PC-3 (cell line): ENCODE results near the gene HSPA12B. TPM values are rescaled to one million over a fixed set of nuclear protein-coding genes. Genes with fewer than 3 reads are reported as not detected.

ENCODE experiments used
- ATAC-seq: fragments of 200-7000 bp; cut with Tn5 transposase; 2 replicates; pipeline ENCODE4 v1.9.1; 2020; ENCODE audit warnings: mild to moderate bottlenecking, moderate library complexity
- BruUV-seq: library from RNA; stranded (reverse); fragments of 400-500 nt; replicated peaks from 2 replicates; lab custom pipeline; 2021; lab: Mats Ljungman, UMichigan
- CTCF ChIA-PET: fragments of 300-600 bp; sonication (Branson Sonifier 250); formaldehyde crosslinking; loops from one replicate; lab custom pipeline; 2022; ENCODE audit warnings: antibody characterized with exemption; lab: Charles Lee
- POLR2A ChIA-PET: fragments of 300-600 bp; sonication (Branson Sonifier 250); formaldehyde crosslinking; loops from one replicate; lab custom pipeline; 2022; ENCODE audit warnings: antibody characterized with exemption; ENCODE audit not compliant: unreplicated experiment; lab: Charles Lee
- DNase-seq: peaks from one replicate; pipeline ENCODE4 v3.0.0-alpha.2; 2015
- H2AFZ ChIP-seq: fragments of 300-600 bp; sonication (generic); 2 replicates; pipeline ENCODE4 v1.6.0; 2016; ENCODE audit warnings: antibody characterized with exemption, low read length
- H3F3A ChIP-seq: fragments of 300-600 bp; sonication (generic); one replicate; pipeline ENCODE4 v1.6.0; 2017; ENCODE audit warnings: antibody characterized with exemption, low read length, control low read depth, mild to moderate bottlenecking; ENCODE audit not compliant: unreplicated experiment
- H3K27ac ChIP-seq: fragments of 300-600 bp; sonication (generic); 2 replicates; pipeline ENCODE4 v1.5.1; 2016; ENCODE audit warnings: mild to moderate bottlenecking, low read length
- H3K27me3 ChIP-seq: fragments of 300-600 bp; sonication (generic); 2 replicates; pipeline ENCODE4 v1.6.1; 2016; ENCODE audit warnings: low read length, mixed read lengths
- H3K36me3 ChIP-seq: fragments of 300-600 bp; sonication (generic); 2 replicates; pipeline ENCODE4 v1.6.1; 2016; ENCODE audit warnings: low read depth, mixed run types, low read length, mixed read lengths
- H3K4me1 ChIP-seq: fragments of 300-600 bp; sonication (generic); 2 replicates; pipeline ENCODE4 v1.5.1; 2016; ENCODE audit warnings: low read length; ENCODE audit not compliant: insufficient read depth
- H3K4me2 ChIP-seq: fragments of 300-600 bp; sonication (generic); 2 replicates; pipeline ENCODE4 v1.6.0; 2016; ENCODE audit warnings: low read length
- H3K4me3 ChIP-seq: fragments of 300-600 bp; sonication (generic); 2 replicates; pipeline ENCODE4 v1.5.1; 2016; ENCODE audit warnings: mild to moderate bottlenecking, low read length, mixed read lengths
- H3K79me2 ChIP-seq: fragments of 300-600 bp; sonication (generic); 2 replicates; pipeline ENCODE4 v1.6.1; 2017; ENCODE audit warnings: low read length, mixed read lengths
- H3K9ac ChIP-seq: fragments of 300-600 bp; sonication (generic); 2 replicates; pipeline ENCODE4 v1.6.0; 2016; ENCODE audit warnings: mild to moderate bottlenecking, low read length
- H3K9me2 ChIP-seq: fragments of 300-600 bp; sonication (generic); replicated peaks from 2 replicates; pipeline ENCODE4 v1.6.1; 2016; ENCODE audit warnings: mixed run types, low read length, mixed read lengths
- H3K9me3 ChIP-seq: fragments of 300-600 bp; sonication (generic); 2 replicates; pipeline ENCODE4 v1.6.1; 2016; ENCODE audit warnings: low read length, mixed read lengths
- H4K20me1 ChIP-seq: fragments of 300-600 bp; sonication (generic); 2 replicates; pipeline ENCODE4 v1.6.1; 2016; ENCODE audit warnings: low read length, mixed read lengths
- EZH2 ChIP-seq: fragments of 300-600 bp; sonication (generic); IDR thresholded peaks from one replicate; pipeline ENCODE4 v1.6.1; 2017; ENCODE audit warnings: antibody characterized with exemption, mild to moderate bottlenecking, low read length; ENCODE audit not compliant: unreplicated experiment
- EZH2phosphoT487 ChIP-seq: fragments of 300-600 bp; sonication (generic); IDR thresholded peaks from 2 replicates; pipeline ENCODE4 v1.6.1; 2018; ENCODE audit warnings: mild to moderate bottlenecking, antibody characterized with exemption, low read length, borderline replicate concordance
- intact Hi-C: fragments of 100-400 bp; cut with micrococcal nuclease; formaldehyde crosslinking; loops from 2 replicates; pipeline ENCODE4 v1.9.0; 2023
- total RNA-seq: library from RNA; depleted of rRNA; stranded (reverse); fragments of >200 nt; gene quantifications from 2 replicates; pipeline ENCODE4 v1.2.3, GENCODE V29; 2014
- TF ChIP-seq, protein P1 (sequence below): fragments of 300-600 bp; sonication (generic); conservative IDR thresholded peaks from 2 replicates; pipeline ENCODE4 v1.5.1; 2017; ENCODE audit warnings: antibody characterized with exemption, low read depth, mild to moderate bottlenecking, low read length

HSPA12B gene
- total RNA-seq, 1 experiment from 2014 or later: not detected

DNA sequence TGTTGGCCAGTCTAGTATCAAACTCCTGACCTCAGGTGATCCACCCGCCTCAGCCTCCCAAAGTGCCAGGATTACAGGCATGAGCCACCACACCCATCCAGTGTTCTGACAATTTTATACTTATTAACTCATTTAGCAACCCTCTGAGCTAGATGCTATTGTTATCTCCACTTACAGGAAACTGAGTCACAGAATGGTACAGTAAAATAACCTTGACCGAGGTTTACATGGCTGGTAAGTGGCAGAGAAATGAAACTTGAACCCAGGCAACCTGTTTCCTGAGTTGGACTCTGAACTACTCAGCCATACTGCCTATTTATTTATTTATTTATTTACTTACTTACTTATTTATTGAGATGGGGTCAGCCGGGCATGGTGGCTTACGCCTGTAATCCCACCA lies 13.4 kb upstream of the HSPA12B start:
- Histone ChIP-seq H3K27ac (no peak overlapping the region), H3K4me3 (no peak overlapping the region), H3F3A (no peaks in the 10 kb centered on the region), H4K20me1 (no peaks in the 10 kb centered on the region), H3K79me2 (no peaks in the 10 kb centered on the region), H2AFZ (no peak overlapping the region), H3K36me3 (no peaks in the 10 kb centered on the region), H3K9ac (no peak overlapping the region), H3K4me1 (no peaks in the 10 kb centered on the region), H3K9me2 (no peaks in the 10 kb centered on the region), H3K27me3 (peaks cover 8% of the 10 kb centered on the region; the same call in 1 of the 2 replicates), H3K4me2 (no peak overlapping the region), H3K9me3 (no peaks in the 10 kb centered on the region)
- ChIA-PET POLR2A (no interaction called here), CTCF (no interaction called here)
- no peak for TF ChIP-seq EZH2phosphoT487
- TF ChIP-seq EZH2: no peak
- TF ChIP-seq, protein P1, sequence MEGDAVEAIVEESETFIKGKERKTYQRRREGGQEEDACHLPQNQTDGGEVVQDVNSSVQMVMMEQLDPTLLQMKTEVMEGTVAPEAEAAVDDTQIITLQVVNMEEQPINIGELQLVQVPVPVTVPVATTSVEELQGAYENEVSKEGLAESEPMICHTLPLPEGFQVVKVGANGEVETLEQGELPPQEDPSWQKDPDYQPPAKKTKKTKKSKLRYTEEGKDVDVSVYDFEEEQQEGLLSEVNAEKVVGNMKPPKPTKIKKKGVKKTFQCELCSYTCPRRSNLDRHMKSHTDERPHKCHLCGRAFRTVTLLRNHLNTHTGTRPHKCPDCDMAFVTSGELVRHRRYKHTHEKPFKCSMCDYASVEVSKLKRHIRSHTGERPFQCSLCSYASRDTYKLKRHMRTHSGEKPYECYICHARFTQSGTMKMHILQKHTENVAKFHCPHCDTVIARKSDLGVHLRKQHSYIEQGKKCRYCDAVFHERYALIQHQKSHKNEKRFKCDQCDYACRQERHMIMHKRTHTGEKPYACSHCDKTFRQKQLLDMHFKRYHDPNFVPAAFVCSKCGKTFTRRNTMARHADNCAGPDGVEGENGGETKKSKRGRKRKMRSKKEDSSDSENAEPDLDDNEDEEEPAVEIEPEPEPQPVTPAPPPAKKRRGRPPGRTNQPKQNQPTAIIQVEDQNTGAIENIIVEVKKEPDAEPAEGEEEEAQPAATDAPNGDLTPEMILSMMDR: no peak
- no TSS peak for BruUV-seq
- ATAC-seq (no peak), DNase-seq (no peak)
- intact Hi-C loops: no loop called here

DNA sequence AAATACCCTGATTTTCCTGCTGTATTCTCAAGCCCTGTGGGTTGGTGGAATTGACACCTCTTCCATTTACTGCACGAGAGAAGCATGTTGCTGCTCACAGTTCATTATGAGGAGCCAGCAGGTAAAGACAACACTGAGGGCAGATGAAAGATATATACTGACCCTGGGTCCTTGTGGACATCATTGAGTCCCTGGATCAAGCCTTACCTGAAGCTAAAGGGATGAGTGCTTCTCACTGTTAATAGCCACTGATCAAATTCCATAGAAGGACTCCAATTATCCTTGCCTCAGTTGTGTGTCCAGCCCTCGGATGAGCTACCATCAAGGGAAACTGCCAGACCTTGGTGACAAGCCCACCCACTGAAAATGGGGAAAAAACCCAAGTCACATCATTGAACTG lies 12.4 kb upstream of the HSPA12B start:
- Histone ChIP-seq H3K27me3 (peaks cover 8% of the 10 kb centered on the region; the same call in 1 of the 2 replicates), H4K20me1 (no peaks in the 10 kb centered on the region), H3K9me2 (no peaks in the 10 kb centered on the region), H3K36me3 (no peaks in the 10 kb centered on the region), H3K79me2 (no peaks in the 10 kb centered on the region), H3K9ac (no peak overlapping the region), H3F3A (no peaks in the 10 kb centered on the region), H3K4me1 (no peaks in the 10 kb centered on the region), H2AFZ (no peak overlapping the region), H3K4me3 (no peak overlapping the region), H3K9me3 (no peaks in the 10 kb centered on the region), H3K4me2 (no peak overlapping the region), H3K27ac (no peak overlapping the region)
- DNase-seq: no peak
- ChIA-PET POLR2A (no interaction called here), CTCF (no interaction called here)
- intact Hi-C loops: loop anchor here (5.0 kb wide), 1 partner anchor 47 kb away; the partner anchor contains the start of gene ADISSP
- no peak for ATAC-seq
- no TSS peak for BruUV-seq
- TF ChIP-seq, protein P1: no peak
- TF ChIP-seq EZH2: no peak
- TF ChIP-seq EZH2phosphoT487: no peak

DNA sequence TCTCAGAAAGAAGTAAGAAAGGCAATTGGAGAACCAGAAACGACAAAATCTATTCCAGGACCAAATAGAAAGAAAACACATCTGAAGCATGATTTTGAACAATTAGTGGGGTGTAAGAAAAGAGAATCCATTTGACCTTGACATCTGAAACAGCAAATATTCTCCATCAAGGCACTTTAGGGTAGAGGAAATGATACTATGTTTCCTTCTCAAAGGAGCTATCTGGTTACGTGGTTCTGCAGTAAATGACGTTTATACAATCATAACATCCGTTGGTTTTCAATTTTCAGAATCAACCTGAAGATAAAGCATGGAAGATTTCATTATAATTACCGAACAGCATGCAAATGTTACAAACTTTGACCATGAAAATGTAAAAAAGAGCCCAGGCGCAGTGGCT lies 11.9 kb upstream of the HSPA12B start:
- no peaks in the 10 kb centered on the region for H3K79me2 ChIP-seq
- H3K4me1 ChIP-seq: no peaks in the 10 kb centered on the region
- no peaks in the 10 kb centered on the region for H4K20me1 ChIP-seq
- H3K27ac ChIP-seq: no peak overlapping the region
- H3F3A ChIP-seq: no peaks in the 10 kb centered on the region
- no peak overlapping the region for H3K4me3 ChIP-seq
- DNase-seq: no peak
- H3K36me3 ChIP-seq: no peaks in the 10 kb centered on the region
- no peaks in the 10 kb centered on the region for H3K9me2 ChIP-seq
- TF ChIP-seq EZH2phosphoT487 (no peak), EZH2 (no peak)
- TF ChIP-seq, protein P1: no peak
- ChIA-PET CTCF (no interaction called here), POLR2A (no interaction called here)
- H3K9me3 ChIP-seq: no peaks in the 10 kb centered on the region
- intact Hi-C loops: loop anchor here (5.0 kb wide), 1 partner anchor 47 kb away; the partner anchor contains the start of gene ADISSP
- no peak overlapping the region for H3K4me2 ChIP-seq
- H3K27me3 ChIP-seq: peaks cover 8% of the 10 kb centered on the region; the same call in 1 of the 2 replicates
- ATAC-seq: no peak
- H3K9ac ChIP-seq: no peak overlapping the region
- no peak overlapping the region for H2AFZ ChIP-seq
- BruUV-seq: no TSS peak
